AG10803 (cell line): ENCODE measurements around the gene PPP2R5B.
A peak's percentile ranks its signal among the peaks of the same experiment; 100 is the strongest.

Experiments used
- DNase-seq: peaks from one replicate; pipeline ENCODE4 v3.0.0; 2010; ENCODE audit warnings: low read depth
- H3K4me3 ChIP-seq: 2 replicates; pipeline ENCODE4 v1.5.1; 2011; ENCODE audit warnings: mild to moderate bottlenecking, low read length, control low read depth
- TF ChIP-seq, protein P1 (sequence below): conservative IDR thresholded peaks from 2 replicates; pipeline ENCODE4 v1.5.1; 2011; ENCODE audit warnings: mild to moderate bottlenecking, low read length, control low read depth, inconsistent platforms

PPP2R5B gene

DNA sequence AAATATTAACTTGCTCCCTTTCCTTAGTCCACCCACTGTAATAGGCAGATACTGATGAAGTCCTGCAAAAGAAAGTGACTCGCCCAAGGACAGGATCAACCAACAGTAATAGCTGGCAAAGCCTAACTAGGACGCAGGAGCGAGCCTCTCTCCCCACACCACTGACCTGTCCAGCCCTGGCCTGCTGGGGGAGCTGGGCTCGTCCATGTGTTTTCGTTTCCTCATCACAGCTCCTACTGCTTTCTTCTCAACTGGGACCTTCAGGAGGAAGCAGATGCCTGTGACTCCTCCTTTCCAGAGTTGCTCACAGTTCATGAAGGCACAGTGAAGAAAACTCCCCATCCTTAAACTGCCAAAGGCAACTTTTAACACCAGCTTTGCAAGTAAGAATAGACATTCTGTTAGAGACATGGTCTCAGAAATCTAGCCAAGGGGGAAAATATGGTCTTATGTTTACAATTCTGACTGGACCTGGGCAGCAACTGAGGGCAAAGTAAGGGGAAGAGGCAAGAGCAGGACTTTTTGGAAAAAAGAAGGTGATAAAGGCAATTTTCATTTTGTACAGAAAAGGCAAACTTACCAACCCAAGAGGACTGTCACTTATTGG is 22.8 kb downstream of the PPP2R5B start:
- DNase-seq: no peak
- TF ChIP-seq, protein P1, sequence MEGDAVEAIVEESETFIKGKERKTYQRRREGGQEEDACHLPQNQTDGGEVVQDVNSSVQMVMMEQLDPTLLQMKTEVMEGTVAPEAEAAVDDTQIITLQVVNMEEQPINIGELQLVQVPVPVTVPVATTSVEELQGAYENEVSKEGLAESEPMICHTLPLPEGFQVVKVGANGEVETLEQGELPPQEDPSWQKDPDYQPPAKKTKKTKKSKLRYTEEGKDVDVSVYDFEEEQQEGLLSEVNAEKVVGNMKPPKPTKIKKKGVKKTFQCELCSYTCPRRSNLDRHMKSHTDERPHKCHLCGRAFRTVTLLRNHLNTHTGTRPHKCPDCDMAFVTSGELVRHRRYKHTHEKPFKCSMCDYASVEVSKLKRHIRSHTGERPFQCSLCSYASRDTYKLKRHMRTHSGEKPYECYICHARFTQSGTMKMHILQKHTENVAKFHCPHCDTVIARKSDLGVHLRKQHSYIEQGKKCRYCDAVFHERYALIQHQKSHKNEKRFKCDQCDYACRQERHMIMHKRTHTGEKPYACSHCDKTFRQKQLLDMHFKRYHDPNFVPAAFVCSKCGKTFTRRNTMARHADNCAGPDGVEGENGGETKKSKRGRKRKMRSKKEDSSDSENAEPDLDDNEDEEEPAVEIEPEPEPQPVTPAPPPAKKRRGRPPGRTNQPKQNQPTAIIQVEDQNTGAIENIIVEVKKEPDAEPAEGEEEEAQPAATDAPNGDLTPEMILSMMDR: 0 out of 2 replicates have a peak, but pooled peaks have one; percentile 5
- H3K4me3 ChIP-seq: no peak overlapping the region

DNA sequence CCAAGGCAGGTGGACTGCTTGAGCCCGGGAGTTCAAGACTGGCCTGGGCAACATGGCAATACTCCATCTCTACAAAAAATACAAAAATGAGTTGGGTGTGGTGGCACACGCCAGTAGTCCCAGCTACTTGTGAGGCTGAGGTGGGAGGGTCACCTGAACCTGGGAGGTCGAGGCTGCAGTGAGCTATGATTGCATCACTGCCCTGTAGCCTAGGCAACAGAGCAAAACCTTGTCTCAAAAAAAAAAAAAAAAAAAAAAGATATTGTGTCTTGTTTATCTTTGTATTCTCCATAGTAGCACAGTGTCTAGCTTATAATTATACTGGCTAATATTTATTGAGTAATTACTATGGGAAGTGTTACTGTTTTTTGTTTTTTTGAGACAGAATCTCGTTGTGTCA is 27.0 kb downstream of the PPP2R5B start:
- no peak for DNase-seq
- no peak overlapping the region for H3K4me3 ChIP-seq
- TF ChIP-seq, protein P1: no peak

DNA sequence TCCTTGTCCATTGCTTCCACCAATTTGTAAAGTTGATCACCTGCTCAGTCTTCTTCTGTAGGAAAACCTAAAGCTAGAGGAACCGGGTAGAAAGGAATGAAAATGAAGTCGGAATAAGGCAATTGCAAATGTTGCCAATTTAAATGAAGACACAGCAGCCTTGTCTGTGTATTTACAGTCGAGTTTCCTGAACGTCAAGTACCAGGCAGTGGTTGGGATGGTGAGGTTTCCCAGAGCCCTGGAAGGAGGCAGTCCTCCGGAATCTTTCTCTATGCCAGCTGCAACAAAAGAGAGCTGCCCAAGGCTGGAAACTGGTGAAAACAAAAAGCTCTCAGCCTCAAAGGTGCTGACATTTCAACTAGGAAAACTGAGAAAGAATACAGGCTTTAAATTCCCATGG is 29.7 kb downstream of the PPP2R5B start:
- TF ChIP-seq, protein P1: no peak
- H3K4me3 ChIP-seq: no peak overlapping the region
- DNase-seq: no peak

DNA sequence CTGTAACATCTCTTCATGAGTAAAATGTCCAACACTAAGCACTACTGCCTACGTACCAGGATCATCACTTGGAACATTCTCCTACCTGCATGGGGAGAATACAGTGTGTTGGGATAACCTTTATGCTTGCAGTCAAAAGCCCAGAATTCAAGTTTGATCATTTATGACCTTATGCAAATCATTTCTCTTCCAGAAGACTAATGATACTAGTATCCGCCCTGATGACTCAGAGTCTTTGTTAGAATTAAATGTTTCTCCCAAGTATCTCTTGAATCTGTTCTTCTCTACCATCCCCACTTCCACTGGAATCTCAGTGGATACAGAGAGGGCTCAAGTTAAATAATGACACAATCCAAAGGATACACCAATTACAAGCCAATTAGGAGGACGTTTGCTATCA is 35.0 kb downstream of the PPP2R5B start:
- no peak for DNase-seq
- H3K4me3 ChIP-seq: no peak overlapping the region
- TF ChIP-seq, protein P1: no peak

DNA sequence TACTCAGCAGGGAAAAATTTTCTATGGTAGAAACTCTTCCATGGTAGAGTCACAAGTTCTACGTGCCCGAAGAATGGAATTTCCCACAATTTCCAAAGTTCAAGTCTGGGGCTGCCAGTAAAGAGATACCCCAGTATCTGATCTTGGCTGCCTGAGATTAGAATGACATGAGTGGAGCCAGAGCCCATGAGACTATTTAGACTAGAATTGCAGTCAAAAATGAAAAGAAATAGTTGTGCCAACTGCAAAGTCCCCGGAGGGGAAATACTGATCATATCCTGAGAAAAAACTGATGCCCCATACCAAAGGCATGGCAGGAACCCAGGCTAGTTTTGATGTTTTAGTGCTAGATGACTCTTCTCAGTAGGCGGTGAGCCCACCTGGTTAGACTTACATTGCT is 36.2 kb downstream of the PPP2R5B start:
- no peak overlapping the region for H3K4me3 ChIP-seq
- TF ChIP-seq, protein P1: no peak
- no peak for DNase-seq

DNA sequence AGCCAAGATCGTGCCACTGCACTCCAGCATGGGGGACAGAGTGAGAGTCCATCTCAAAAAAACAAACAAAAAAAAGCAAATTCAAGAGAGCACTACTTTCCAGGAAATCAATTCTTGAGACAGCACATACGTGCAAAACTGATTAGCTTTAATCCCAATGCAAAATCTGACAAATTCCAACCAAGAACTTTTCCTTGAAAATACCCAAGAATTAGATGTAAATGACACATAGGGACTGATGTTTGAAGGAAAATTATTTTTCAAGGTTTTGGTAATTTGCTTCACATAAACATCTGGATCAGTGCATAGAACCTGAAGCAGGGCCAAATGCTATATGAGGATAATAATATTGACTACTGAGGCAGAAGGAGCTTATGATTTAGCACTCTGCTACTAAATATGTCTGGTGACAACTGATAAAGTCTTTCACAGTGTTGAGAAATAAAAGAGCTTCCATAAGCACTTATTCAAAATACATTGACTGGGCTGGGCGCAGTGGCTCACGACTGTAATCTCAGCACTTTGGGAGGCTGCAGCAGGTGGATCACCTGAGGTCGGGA is 38.7 kb downstream of the PPP2R5B start:
- no peak for DNase-seq
- H3K4me3 ChIP-seq: no peak overlapping the region
- TF ChIP-seq, protein P1: no peak

DNA sequence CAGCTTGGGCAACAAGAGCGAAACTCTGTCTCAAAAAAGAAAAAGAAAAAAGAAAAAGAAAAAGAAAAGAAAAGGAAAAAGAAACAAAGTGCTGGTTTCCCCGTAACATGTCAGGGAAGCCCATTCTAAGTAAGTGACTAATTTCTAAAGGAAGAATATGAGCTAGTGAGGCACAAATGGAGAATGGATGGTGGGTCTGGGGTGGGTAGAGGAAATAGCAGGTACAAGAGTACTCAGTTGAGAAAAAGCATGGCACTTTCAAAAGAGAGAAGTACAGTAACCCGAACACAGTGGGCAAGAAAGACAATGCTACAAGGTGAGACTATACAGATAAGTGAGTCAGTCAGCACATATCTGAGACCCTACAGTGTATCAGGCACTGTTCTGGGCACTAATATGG is 42.9 kb downstream of the PPP2R5B start:
- DNase-seq: no peak

More for the DNA sequence above, 42.9 kb downstream of the PPP2R5B start:
- no peak overlapping the region for H3K4me3 ChIP-seq
- TF ChIP-seq, protein P1: no peak
